Fibroblast of mammary gland (primary cell): ENCODE data around the gene MGA.

Source experiments
- DNase-seq: peaks from one replicate; pipeline ENCODE4 v3.0.0-alpha.2; 2010; ENCODE audit warnings: low read depth
- H3K4me3 ChIP-seq: 2 replicates; pipeline ENCODE4 v1.5.1; 2011; ENCODE audit warnings: low read depth, mild to moderate bottlenecking, low read length, moderate library complexity; ENCODE audit not compliant: control insufficient read depth
- CTCF ChIP-seq: conservative IDR thresholded peaks from 2 replicates; pipeline ENCODE4 v1.5.1; 2011; ENCODE audit warnings: low read depth, low read length, inconsistent platforms; ENCODE audit not compliant: control insufficient read depth, insufficient read depth

Gene MGA

GRCh38 chr15:41792000-41792637 lies 131.9 kb downstream of the MGA start:
- no peak overlapping the region for H3K4me3 ChIP-seq
- no peak for DNase-seq
- TF ChIP-seq CTCF: no peak

- no peak for TF ChIP-seq CTCF
- peak; percentile 50 for DNase-seq
- H3K4me3 ChIP-seq: no peak overlapping the region
Measured at GRCh38 chr15:41794081-41794480, 133.9 kb downstream of the MGA start.

GRCh38 chr15:41795996-41796856 lies 136.0 kb downstream of the MGA start:
- peak; percentile 89 for DNase-seq
- TF ChIP-seq CTCF: no peak
- no peak overlapping the region for H3K4me3 ChIP-seq

GRCh38 chr15:41797201-41797944 lies 137.2 kb downstream of the MGA start:
- no peak for DNase-seq
- TF ChIP-seq CTCF: no peak
- no peak overlapping the region for H3K4me3 ChIP-seq

- peak; percentile 41 for DNase-seq
- no peak for TF ChIP-seq CTCF
- H3K4me3 ChIP-seq: no peak overlapping the region
Measured at GRCh38 chr15:41798607-41799487, 138.6 kb downstream of the MGA start.

GRCh38 chr15:41799488-41799805 lies 139.2 kb downstream of the MGA start:
- no peak for TF ChIP-seq CTCF
- no peak for DNase-seq
- no peak overlapping the region for H3K4me3 ChIP-seq
